GM18867 (cell line): ENCODE results near the gene GOLT1B.

Experiments used
- ATAC-seq: cut with Tn5 transposase; IDR thresholded peaks from one replicate; pipeline ENCODE4 v1.9.1; 2021; ENCODE audit warnings: mild to moderate bottlenecking, moderate library complexity; ENCODE audit not compliant: unreplicated experiment

The GOLT1B gene

GRCh38 chr12:21561158-21561557 lies 59.6 kb downstream of the GOLT1B start:
- no peak for ATAC-seq

- ATAC-seq: no peak
Observed at GRCh38 chr12:21562859-21563258, 61.3 kb downstream of the GOLT1B start.

GRCh38 chr12:21566223-21566906 lies 64.8 kb downstream of the GOLT1B start:
- no peak for ATAC-seq

DNA sequence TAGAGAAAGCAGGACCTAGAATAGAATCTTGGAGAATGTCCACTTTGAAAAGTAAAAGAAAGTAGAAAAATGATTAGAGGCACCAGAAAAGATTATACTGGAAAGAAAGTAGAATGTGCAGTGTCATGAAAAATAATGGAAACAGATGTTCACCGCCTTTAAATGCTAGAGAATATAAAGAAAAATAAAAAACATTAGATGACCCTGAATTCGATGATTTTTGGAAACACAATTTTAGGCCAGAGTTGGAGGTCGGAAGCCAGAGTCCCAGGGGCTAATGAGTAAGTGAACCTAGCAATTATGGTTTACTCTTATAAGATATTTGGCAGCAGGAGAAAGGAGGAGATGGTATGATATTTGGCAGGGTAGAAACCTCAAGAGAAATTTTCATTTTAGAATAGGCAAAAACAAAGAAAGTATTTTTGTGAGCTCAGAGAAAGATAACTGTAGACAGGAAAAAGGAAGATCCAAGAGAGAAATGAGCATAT lies 65.4 kb downstream of the GOLT1B start:
- no peak for ATAC-seq
